ENCODE data around the gene FBXO10. TPM values are rescaled to one million over a fixed set of nuclear protein-coding genes. Genes with fewer than 3 reads are reported as not detected.

Gene FBXO10
- total and polyA plus RNA-seq, 2 donors from 2014 or later, result 6.2 to 6.7 TPM

- no peak for TF ChIP-seq CTCF (IDR thresholded peaks at IDR 0.05; ENCODE audit: borderline replicate concordance, extremely low read depth, insufficient read depth)
- Histone ChIP-seq H3K4me3 (ENCODE audit: low read length in 3 of 3) (no peak overlapping the region), H3K27ac (ENCODE audit: low read depth in 2 of 2, low read length in 2 of 2) (no peak overlapping the region), H3K36me3 (ENCODE audit: control insufficient read depth in 2 of 3, insufficient read depth in 3 of 3, low read length in 3 of 3) (peaks cover 3 to 24% (median 20%) of the 10 kb centered on the region in 3 donors), H3K4me1 (ENCODE audit: control insufficient read depth in 2 of 3, insufficient read depth in 2 of 3, low read depth in 1 of 3, low read length in 3 of 3) (peaks cover 0 to 5% (median 0%) of the 10 kb centered on the region in 3 donors), H3K9me3 (ENCODE audit: control insufficient read depth in 2 of 3, insufficient read depth in 1 of 3, low read length in 3 of 3) (no peaks in the 10 kb centered on the region), H3K27me3 (ENCODE audit: control insufficient read depth, insufficient read depth, low read length) (no peaks in the 10 kb centered on the region), H3K9ac (ENCODE audit: low read length in 3 of 3) (no peak overlapping the region)
- FAIRE-seq (no peak), DNase-seq (no peak)
- intact Hi-C loops (cut with DNase I), result no loop called here
Observed at GRCh38 chr9:37491939-37492338, 84.2 kb downstream of the FBXO10 start.

- Histone ChIP-seq H3K4me1 (ENCODE audit: control insufficient read depth in 2 of 3, insufficient read depth in 2 of 3, low read depth in 1 of 3, low read length in 3 of 3) (peaks cover 0 to 20% (median 4%) of the 10 kb centered on the region in 3 donors), H3K9ac (ENCODE audit: low read length in 3 of 3) (peak overlapping the region; percentile 4 to 98 (median 90)), H3K9me3 (ENCODE audit: control insufficient read depth in 2 of 3, insufficient read depth in 1 of 3, low read length in 3 of 3) (no peaks in the 10 kb centered on the region), H3K27me3 (ENCODE audit: control insufficient read depth, insufficient read depth, low read length) (no peaks in the 10 kb centered on the region), H3K4me3 (ENCODE audit: low read length in 3 of 3) (peak overlapping the region; percentile 78 to 94 (median 86)), H3K36me3 (ENCODE audit: control insufficient read depth in 2 of 3, insufficient read depth in 3 of 3, low read length in 3 of 3) (peaks cover 0 to 3% (median 2%) of the 10 kb centered on the region in 3 donors), H3K27ac (ENCODE audit: low read depth in 2 of 2, low read length in 2 of 2) (no peak overlapping the region)
- peak in 1 of 5 donors; percentile 16 for DNase-seq
- intact Hi-C loops (cut with DNase I), result no loop called here
- TF ChIP-seq CTCF (IDR thresholded peaks at IDR 0.05; ENCODE audit: borderline replicate concordance, extremely low read depth, insufficient read depth), result no peak
- FAIRE-seq, result no peak
Observed at GRCh38 chr9:37486616-37487548, 89.3 kb downstream of the FBXO10 start.

GRCh38 chr9:37486256-37486615 lies 89.9 kb downstream of the FBXO10 start:
- no peak for TF ChIP-seq CTCF (IDR thresholded peaks at IDR 0.05; ENCODE audit: borderline replicate concordance, extremely low read depth, insufficient read depth)
- intact Hi-C loops (cut with DNase I), result no loop called here
- peak in 1 of 5 donors; percentile 23 for DNase-seq

More at GRCh38 chr9:37486256-37486615, 89.9 kb downstream of the FBXO10 start:
- peak overlapping the region; percentile 78 to 94 (median 86) for H3K4me3 ChIP-seq (ENCODE audit: low read length in 3 of 3)
- H3K9ac ChIP-seq (ENCODE audit: low read length in 3 of 3), result peak overlapping the region; percentile 51 to 98 (median 90)
- no peaks in the 10 kb centered on the region for H3K9me3 ChIP-seq (ENCODE audit: control insufficient read depth in 2 of 3, insufficient read depth in 1 of 3, low read length in 3 of 3)
- no peaks in the 10 kb centered on the region for H3K27me3 ChIP-seq (ENCODE audit: control insufficient read depth, insufficient read depth, low read length)
- peaks cover 0 to 2% (median 0%) of the 10 kb centered on the region in 3 donors for H3K36me3 ChIP-seq (ENCODE audit: control insufficient read depth in 2 of 3, insufficient read depth in 3 of 3, low read length in 3 of 3)
- peaks cover 0 to 20% (median 4%) of the 10 kb centered on the region in 3 donors for H3K4me1 ChIP-seq (ENCODE audit: control insufficient read depth in 2 of 3, insufficient read depth in 2 of 3, low read depth in 1 of 3, low read length in 3 of 3)
- peak overlapping the region; percentile 32 to 43 for H3K27ac ChIP-seq (ENCODE audit: low read depth in 2 of 2, low read length in 2 of 2)
- no peak for FAIRE-seq
